IPS-15b (cell line): ENCODE data around the gene ARHGEF17.
A peak's percentile ranks its signal among the peaks of the same experiment; 100 is the strongest.

ENCODE experiments used
- H3K27me3 ChIP-seq: one replicate; pipeline ENCODE4 v1.6.1; 2013; ENCODE audit warnings: low read length; ENCODE audit not compliant: control insufficient read depth, insufficient read depth
- H3K36me3 ChIP-seq: one replicate; pipeline ENCODE4 v1.6.1; 2013; ENCODE audit warnings: low read length; ENCODE audit not compliant: control insufficient read depth, insufficient read depth
- H3K4me1 ChIP-seq: one replicate; pipeline ENCODE4 v1.6.1; 2013; ENCODE audit warnings: mild to moderate bottlenecking, low read length; ENCODE audit not compliant: control insufficient read depth, insufficient read depth
- H3K4me3 ChIP-seq: one replicate; pipeline ENCODE4 v1.5.1; 2013; ENCODE audit warnings: low read depth, low read length
- H3K9ac ChIP-seq: one replicate; pipeline ENCODE4 v1.6.1; 2013; ENCODE audit warnings: low read depth, mild to moderate bottlenecking, low read length
- H3K9me3 ChIP-seq: one replicate; pipeline ENCODE4 v1.6.1; 2013; ENCODE audit warnings: mild to moderate bottlenecking, low read length; ENCODE audit not compliant: control insufficient read depth, insufficient read depth

Gene ARHGEF17

GRCh38 chr11:73296501-73297230 lies 11.4 kb upstream of the ARHGEF17 start:
- Histone ChIP-seq H3K9ac (no peak overlapping the region), H3K36me3 (no peaks in the 10 kb centered on the region), H3K9me3 (no peaks in the 10 kb centered on the region), H3K4me1 (peaks cover 2% of the 10 kb centered on the region), H3K27me3 (peaks cover 16% of the 10 kb centered on the region), H3K4me3 (no peak overlapping the region)

- H3K36me3 ChIP-seq, result no peaks in the 10 kb centered on the region
- peaks cover 2% of the 10 kb centered on the region for H3K4me1 ChIP-seq
- H3K9me3 ChIP-seq, result no peaks in the 10 kb centered on the region
- H3K27me3 ChIP-seq, result peaks cover 16% of the 10 kb centered on the region
- no peak overlapping the region for H3K4me3 ChIP-seq
- H3K9ac ChIP-seq, result no peak overlapping the region
Measured at GRCh38 chr11:73297231-73297590, 10.9 kb upstream of the ARHGEF17 start.

- Histone ChIP-seq H3K9me3 (no peaks in the 10 kb centered on the region), H3K36me3 (no peaks in the 10 kb centered on the region), H3K4me3 (no peak overlapping the region), H3K9ac (no peak overlapping the region), H3K27me3 (peaks cover 16% of the 10 kb centered on the region), H3K4me1 (peaks cover 2% of the 10 kb centered on the region)
Measured at GRCh38 chr11:73297702-73298101, 10.4 kb upstream of the ARHGEF17 start.

GRCh38 chr11:73298233-73298632 lies 9.8 kb upstream of the ARHGEF17 start:
- Histone ChIP-seq H3K36me3 (no peaks in the 10 kb centered on the region), H3K4me1 (peaks cover 2% of the 10 kb centered on the region), H3K9ac (no peak overlapping the region), H3K27me3 (peaks cover 16% of the 10 kb centered on the region), H3K9me3 (no peaks in the 10 kb centered on the region), H3K4me3 (no peak overlapping the region)

- no peaks in the 10 kb centered on the region for H3K36me3 ChIP-seq
- H3K27me3 ChIP-seq, result peaks cover 9% of the 10 kb centered on the region
- H3K4me1 ChIP-seq, result peaks cover 2% of the 10 kb centered on the region
- H3K4me3 ChIP-seq, result no peak overlapping the region
- no peak overlapping the region for H3K9ac ChIP-seq
- H3K9me3 ChIP-seq, result no peaks in the 10 kb centered on the region
Measured at GRCh38 chr11:73299751-73300150, 8.3 kb upstream of the ARHGEF17 start.

GRCh38 chr11:73306069-73306841 lies 1.8 kb upstream of the ARHGEF17 start:
- Histone ChIP-seq H3K9me3 (no peaks in the 10 kb centered on the region), H3K4me1 (no peaks in the 10 kb centered on the region), H3K36me3 (no peaks in the 10 kb centered on the region), H3K9ac (no peak overlapping the region), H3K27me3 (peaks cover 23% of the 10 kb centered on the region), H3K4me3 (no peak overlapping the region)

GRCh38 chr11:73306977-73307322 lies 1.1 kb upstream of the ARHGEF17 start:
- H3K4me1 ChIP-seq, result no peaks in the 10 kb centered on the region
- peaks cover 29% of the 10 kb centered on the region for H3K27me3 ChIP-seq
- H3K36me3 ChIP-seq, result no peaks in the 10 kb centered on the region
- peak overlapping the region; percentile 78 for H3K4me3 ChIP-seq
- peak overlapping the region; percentile 76 for H3K9ac ChIP-seq
- H3K9me3 ChIP-seq, result no peaks in the 10 kb centered on the region

- no peaks in the 10 kb centered on the region for H3K36me3 ChIP-seq
- H3K4me1 ChIP-seq, result no peaks in the 10 kb centered on the region
- no peaks in the 10 kb centered on the region for H3K9me3 ChIP-seq
- peaks cover 35% of the 10 kb centered on the region for H3K27me3 ChIP-seq
- peak overlapping the region; percentile 83 for H3K4me3 ChIP-seq
- peak overlapping the region; percentile 76 for H3K9ac ChIP-seq
Measured at GRCh38 chr11:73307323-73308002, 613 bp upstream of the ARHGEF17 start.

- Histone ChIP-seq H3K4me1 (no peaks in the 10 kb centered on the region), H3K27me3 (peaks cover 35% of the 10 kb centered on the region), H3K9ac (no peak overlapping the region), H3K9me3 (no peaks in the 10 kb centered on the region), H3K36me3 (no peaks in the 10 kb centered on the region), H3K4me3 (peak overlapping the region; percentile 83)
Measured at GRCh38 chr11:73308961-73309919, 1.2 kb downstream of the ARHGEF17 start.

- H3K27me3 ChIP-seq, result peaks cover 35% of the 10 kb centered on the region
- no peaks in the 10 kb centered on the region for H3K4me1 ChIP-seq
- no peaks in the 10 kb centered on the region for H3K9me3 ChIP-seq
- no peak overlapping the region for H3K9ac ChIP-seq
- H3K36me3 ChIP-seq, result no peaks in the 10 kb centered on the region
- no peak overlapping the region for H3K4me3 ChIP-seq
Measured at GRCh38 chr11:73310076-73310475, 2.0 kb downstream of the ARHGEF17 start.
